Activated CD4-positive, alpha-beta T cell treated with anti-CD3 and anti-CD28 coated beads, Interleukin-2, amount 50 U/mL, for 24 hours (primary cell): ENCODE measurements around the gene AP3B1.
"Not testable (repeated sequence)": the region's sequence is repeated elsewhere in the genome, so short reads cannot be mapped to it uniquely, and the experiment has no call there.

Experiments used
- DNase-seq, 2 donors: peaks; one replicate each; pipeline ENCODE4 v3.0.0-alpha.2; 2020; ENCODE audit warnings: low read depth in 1 of 2, low spot score in 1 of 2

AP3B1 gene

DNA sequence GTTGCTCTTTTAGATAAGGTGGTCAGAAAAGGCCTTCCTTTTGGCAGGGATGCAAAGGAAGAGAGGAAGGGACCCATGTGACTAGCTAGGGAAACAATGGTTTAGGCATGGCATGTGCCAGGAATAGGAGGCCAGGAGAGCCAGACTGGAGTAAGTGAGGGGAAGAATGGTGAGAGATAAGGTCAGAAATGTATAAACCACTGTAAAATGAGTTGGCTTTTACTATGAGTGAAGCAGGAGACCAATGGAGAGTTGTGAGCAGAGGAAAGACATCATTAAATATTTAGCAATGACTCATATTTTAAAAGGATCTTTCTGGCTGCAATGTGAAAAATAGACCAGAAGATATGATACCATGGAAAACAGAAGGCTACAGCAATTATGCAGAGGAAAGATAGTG is 50.9 kb downstream of the AP3B1 start:
- no peak for DNase-seq

DNA sequence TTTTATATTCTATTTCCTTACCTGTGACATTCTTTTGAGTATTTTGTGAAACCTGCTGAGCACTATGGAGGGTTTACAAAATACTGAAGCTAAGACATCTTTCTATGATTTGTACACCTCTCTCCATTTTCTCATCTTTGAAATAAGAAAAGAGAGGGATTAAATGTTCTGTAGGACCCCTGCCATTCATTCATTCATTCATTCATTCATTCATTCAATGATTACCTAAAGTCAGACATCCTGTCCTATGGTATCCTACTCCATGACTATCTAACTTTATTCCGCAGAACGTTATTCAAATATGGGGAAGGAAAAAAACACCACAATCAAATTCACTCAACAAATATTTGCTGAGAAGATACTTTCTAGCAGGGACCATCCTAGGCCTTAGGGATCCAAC is 51.4 kb downstream of the AP3B1 start:
- no peak for DNase-seq

DNA sequence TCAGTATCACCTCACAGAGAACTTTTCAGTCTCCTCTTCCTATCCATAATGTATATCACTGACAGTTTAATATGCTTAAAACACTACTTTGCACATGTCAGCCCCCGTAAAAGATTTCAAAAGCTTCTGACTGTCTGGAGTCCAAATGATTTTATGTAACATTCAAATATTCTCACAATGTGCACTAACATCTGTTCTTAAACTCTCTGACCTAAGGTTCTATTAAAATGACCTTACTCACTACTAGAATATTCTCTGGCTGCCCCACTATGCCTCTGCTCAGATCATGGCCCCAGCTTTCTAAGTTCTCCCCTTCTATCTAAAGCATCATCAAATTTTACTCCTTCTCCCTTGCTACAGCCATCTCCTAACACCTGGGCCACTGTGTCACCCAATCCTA is 52.5 kb downstream of the AP3B1 start:
- DNase-seq, result no peak

- DNase-seq, result no peak
Observed at GRCh38 chr5:78237911-78238310, 56.6 kb downstream of the AP3B1 start.

DNA sequence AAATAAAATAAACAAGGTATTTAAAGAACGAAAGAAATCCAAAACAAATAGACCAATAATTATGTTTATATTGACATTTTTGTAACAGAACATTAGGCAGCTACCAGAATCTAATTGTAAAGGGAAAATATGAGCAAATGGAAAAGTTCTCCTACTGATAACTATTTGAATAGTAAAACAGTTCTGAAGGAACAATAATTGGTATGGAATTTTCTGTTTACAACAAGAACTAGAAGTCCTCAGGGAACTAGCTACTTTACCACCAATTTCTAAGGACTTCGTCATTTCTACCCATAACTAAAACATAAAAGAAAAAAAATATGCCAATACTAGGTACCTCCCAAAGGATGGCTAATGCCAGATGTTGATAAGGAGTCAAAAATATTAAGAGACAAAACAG is 58.5 kb downstream of the AP3B1 start:
- no peak for DNase-seq

GRCh38 chr5:78235289-78235688 is 59.2 kb downstream of the AP3B1 start:
- no peak for DNase-seq

- no peak for DNase-seq
Observed at GRCh38 chr5:78234804-78235203, 59.7 kb downstream of the AP3B1 start.

GRCh38 chr5:78232163-78232562 is 62.3 kb downstream of the AP3B1 start:
- DNase-seq, result no peak

DNA sequence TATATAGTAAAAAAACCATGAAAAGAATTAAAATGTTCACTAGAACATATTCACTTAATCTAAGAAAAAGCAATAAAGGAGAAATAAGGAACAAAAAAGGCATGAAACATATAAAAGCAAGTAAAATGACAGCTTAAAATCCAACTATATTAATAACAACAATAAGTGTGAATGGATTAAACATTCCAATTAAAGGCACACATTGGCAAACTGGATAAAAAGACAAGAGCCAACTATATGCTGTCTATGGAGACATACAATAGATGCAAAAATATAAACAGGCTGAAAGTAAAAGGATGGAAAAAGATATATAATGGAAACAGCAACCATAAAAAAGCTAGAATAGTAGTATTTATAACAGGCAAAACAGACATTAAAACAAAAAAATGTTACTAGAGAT is 70.1 kb downstream of the AP3B1 start:
- no peak for DNase-seq

DNA sequence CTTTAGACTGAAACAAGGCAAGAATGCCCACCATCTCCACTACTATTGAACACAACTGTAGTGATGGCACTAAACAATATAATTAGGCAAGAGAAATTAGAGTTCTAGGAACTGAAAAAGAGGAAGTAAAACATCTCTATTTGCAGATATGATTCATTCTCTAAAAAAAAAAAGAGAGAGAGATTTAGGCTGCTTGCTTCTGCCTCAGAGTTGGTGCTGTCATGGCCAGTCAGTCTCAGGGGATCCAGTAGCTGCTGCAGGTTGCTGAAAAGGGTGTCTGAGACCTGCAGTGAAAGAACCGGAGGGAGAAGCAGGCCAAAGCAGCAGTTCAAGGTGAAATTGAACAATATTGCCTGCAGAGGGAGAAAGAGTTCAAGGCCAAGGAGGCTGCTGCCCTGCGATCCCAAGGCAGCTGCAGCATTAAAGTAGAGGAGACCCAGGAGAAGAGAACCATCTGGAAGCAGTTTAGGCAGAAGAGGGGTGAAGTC is 72.5 kb downstream of the AP3B1 start:
- DNase-seq, result no peak

DNA sequence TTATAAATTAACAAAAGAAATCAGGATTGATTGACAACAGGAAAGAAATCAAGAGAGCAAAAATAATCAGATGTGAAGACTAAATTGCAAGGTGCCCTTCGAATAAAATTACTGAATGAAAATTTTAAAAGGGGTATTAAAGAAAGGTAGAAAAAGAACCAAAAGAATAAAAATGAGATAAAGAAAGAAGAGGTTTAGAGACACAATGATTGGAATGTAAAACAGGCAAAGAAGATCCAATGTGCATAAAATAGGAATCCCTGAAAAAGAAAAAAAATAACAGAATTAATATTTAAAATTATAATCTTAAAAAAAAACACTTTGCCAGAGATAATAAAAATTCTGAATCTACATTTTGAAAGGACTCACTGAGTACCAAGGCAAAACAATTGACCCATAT is 73.0 kb downstream of the AP3B1 start:
- no peak for DNase-seq

DNA sequence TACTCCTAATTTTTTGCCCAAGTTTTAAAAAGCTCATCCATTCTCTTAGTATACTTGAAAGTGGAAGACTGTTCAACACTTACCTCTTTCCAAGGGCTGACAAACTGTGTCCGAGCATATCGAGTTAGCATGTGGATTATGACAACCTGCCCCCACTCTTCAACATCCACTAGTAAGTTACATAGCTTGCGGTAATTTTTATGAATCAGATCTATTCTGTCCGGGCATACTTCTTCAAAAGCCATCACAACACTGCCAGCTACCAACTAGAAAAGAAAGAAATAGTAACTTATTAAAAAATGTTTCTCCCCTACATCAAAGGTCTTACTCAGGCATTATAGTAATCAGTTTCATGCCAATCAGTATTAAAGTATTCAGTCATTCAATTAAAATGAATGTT is 78.5 kb downstream of the AP3B1 start:
- no peak for DNase-seq

- DNase-seq, result no peak
Observed at GRCh38 chr5:78215565-78215964, 78.9 kb downstream of the AP3B1 start.

DNA sequence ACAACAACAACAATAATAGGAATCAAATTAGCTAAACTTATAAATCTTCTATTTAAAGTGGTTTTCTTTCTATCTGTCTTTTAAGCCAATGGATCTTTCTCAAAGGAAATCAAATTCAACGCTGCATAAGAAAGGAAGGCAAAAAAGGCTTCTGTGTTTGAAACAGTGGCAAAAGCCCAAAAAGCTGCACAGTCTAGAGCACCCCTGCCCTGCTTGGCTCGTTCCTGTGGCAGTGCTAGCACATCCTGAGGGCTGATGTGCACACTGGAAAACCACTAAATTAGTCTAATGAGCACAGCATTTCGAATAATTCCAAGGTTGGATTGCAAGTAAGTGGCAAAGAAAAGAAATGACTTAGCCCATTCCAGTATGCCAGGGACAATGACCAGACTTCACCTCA is 80.7 kb downstream of the AP3B1 start:
- DNase-seq, result no peak

DNA sequence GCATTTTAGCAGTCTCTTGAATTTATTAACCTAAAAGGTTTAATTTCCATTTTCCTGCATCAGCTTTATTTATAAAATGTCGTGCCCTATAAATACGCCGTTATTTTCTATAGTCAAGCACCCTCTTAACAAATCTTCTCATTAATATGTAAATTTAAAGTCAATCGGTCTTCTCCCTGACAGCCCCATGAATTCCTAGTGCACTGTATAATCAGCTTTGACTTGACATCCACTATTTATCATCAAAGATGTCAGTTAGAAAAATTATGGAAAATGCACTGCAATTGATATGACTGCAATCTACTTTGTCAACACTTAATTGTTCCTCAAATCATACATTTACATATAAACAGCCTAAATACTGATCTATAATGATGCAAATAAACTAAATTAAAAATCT is 83.4 kb downstream of the AP3B1 start:
- no peak for DNase-seq

DNA sequence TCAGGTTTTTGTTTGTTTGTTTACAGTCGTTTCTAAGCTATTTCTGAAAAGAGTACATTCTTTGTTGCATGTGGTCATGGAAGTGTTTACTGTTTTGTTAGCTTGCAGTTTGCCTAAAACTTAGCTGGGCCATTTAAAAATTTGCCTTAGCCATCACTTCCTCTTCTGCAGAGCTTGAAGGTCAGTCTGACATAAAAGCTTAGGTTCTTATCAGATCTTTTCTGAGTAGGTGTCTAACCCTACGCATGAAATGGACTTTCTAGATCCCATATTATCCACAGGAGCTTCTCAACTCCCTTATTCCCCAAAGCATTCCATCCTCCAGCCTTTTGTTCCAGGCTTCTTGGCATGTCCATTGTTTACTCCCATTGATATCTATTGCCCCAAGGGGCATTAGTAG is 90.3 kb downstream of the AP3B1 start:
- no peak for DNase-seq

GRCh38 chr5:78203815-78204214 is 90.7 kb downstream of the AP3B1 start:
- DNase-seq, result no peak

DNA sequence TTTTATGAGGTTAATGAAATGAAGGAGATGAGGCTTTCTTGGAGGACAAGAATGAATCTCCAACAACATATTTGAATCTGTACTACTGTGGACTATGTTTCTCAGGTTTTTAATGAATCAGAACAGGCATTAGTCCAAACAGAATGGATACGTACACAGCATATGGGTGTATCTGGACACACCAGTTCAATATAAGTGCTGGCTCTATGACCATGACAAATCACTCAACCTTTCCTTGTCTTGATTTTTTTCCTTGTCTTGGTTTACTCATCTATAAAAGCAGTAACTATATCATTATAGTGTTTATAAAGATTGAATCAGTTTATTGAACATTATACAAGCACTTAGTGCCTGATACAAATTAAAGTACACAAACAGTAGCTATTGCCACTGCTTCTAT is 104.1 kb downstream of the AP3B1 start:
- DNase-seq, result no peak

DNA sequence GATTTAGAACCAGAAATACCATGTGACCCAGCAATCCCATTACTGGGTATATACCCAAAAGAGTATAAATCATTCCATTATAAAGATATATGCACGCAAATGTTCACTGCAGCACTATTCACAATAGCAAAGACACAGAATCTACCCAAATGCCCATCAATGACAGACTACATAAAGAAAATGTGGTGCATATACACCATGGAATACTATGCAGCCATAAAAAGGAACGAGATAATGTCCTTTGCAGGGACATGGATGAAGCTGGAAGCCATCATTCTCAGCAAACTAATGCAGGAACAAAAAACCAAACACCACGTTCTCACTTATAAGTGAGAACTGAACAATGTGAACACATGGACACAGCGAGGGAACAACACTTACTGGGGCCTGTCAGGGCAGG is 105.8 kb downstream of the AP3B1 start:
- DNase-seq, result not testable (repeated sequence)

- no peak for DNase-seq
Observed at GRCh38 chr5:78187172-78187571, 107.3 kb downstream of the AP3B1 start.

GRCh38 chr5:78182838-78183237 is 111.7 kb downstream of the AP3B1 start:
- no peak for DNase-seq

DNA sequence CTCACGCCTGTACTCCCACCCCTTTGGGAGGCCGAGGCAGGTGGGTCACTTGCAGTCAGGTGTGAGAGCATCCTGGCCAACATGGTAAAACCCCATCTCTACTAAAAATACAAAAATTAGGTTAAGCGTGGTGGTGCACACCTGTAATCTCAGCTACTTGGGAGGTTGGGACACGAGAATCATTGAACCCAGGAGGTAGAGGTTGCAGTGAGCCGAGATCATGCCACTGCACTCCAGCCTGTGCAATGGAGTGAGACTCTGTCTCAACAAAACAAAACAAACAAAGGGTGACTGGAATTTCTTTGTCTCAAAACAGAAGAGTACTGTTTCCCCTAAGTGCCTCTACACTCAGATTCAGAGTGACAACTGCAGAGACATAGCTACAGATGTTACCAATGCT is 116.1 kb downstream of the AP3B1 start:
- DNase-seq, result no peak

- DNase-seq, result not testable (repeated sequence)
Observed at GRCh38 chr5:78170335-78170734, 124.2 kb downstream of the AP3B1 start.

GRCh38 chr5:78162253-78162862 is 132.1 kb downstream of the AP3B1 start:
- no peak for DNase-seq
